ENCODE results near the gene PALS1.

Gene PALS1

GRCh38 chr14:67195279-67195678 is 46.0 kb upstream of the PALS1 start:
- TF ChIP-seq GABPA (IDR thresholded peaks at IDR 0.05; ENCODE audit: low read depth) (no peak), POLR2AphosphoS5 (IDR thresholded peaks at IDR 0.05; ENCODE audit: low read depth) (no peak), SPI1 (IDR thresholded peaks at IDR 0.05; ENCODE audit: borderline replicate concordance, low read depth) (no peak), CTCF (IDR thresholded peaks at IDR 0.05; ENCODE audit: insufficient read depth, low read length) (no peak)
- TF ChIP-seq, protein P1, sequence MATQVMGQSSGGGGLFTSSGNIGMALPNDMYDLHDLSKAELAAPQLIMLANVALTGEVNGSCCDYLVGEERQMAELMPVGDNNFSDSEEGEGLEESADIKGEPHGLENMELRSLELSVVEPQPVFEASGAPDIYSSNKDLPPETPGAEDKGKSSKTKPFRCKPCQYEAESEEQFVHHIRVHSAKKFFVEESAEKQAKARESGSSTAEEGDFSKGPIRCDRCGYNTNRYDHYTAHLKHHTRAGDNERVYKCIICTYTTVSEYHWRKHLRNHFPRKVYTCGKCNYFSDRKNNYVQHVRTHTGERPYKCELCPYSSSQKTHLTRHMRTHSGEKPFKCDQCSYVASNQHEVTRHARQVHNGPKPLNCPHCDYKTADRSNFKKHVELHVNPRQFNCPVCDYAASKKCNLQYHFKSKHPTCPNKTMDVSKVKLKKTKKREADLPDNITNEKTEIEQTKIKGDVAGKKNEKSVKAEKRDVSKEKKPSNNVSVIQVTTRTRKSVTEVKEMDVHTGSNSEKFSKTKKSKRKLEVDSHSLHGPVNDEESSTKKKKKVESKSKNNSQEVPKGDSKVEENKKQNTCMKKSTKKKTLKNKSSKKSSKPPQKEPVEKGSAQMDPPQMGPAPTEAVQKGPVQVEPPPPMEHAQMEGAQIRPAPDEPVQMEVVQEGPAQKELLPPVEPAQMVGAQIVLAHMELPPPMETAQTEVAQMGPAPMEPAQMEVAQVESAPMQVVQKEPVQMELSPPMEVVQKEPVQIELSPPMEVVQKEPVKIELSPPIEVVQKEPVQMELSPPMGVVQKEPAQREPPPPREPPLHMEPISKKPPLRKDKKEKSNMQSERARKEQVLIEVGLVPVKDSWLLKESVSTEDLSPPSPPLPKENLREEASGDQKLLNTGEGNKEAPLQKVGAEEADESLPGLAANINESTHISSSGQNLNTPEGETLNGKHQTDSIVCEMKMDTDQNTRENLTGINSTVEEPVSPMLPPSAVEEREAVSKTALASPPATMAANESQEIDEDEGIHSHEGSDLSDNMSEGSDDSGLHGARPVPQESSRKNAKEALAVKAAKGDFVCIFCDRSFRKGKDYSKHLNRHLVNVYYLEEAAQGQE (IDR thresholded peaks at IDR 0.05; ENCODE audit: insufficient replicate concordance, low read depth): no peak

GRCh38 chr14:67199016-67199415 is 42.2 kb upstream of the PALS1 start:
- Histone ChIP-seq H3K27ac (replicated peaks) (no peak overlapping the region), H3K27me3 (ENCODE audit: insufficient read depth, poor library complexity, severe bottlenecking) (no peaks in the 10 kb centered on the region), H3K4me3 (replicated peaks; ENCODE audit: insufficient read depth, low read length) (no peak overlapping the region)
- no peak for DNase-seq (ENCODE audit: low read depth in 1 of 2, low spot score in 1 of 2)
- TF ChIP-seq, protein P1 (IDR thresholded peaks at IDR 0.05; ENCODE audit: insufficient replicate concordance, low read depth): no peak
- TF ChIP-seq GABPA (IDR thresholded peaks at IDR 0.05; ENCODE audit: low read depth): no peak
- no peak for TF ChIP-seq SPI1 (IDR thresholded peaks at IDR 0.05; ENCODE audit: borderline replicate concordance, low read depth)
- no peak for TF ChIP-seq CTCF (IDR thresholded peaks at IDR 0.05; ENCODE audit: insufficient read depth, low read length)
- TF ChIP-seq POLR2AphosphoS5 (IDR thresholded peaks at IDR 0.05; ENCODE audit: low read depth): no peak

More at GRCh38 chr14:67195279-67195678, 46.0 kb upstream of the PALS1 start:
- no peaks in the 10 kb centered on the region for H3K27me3 ChIP-seq (ENCODE audit: insufficient read depth, poor library complexity, severe bottlenecking)
- DNase-seq (ENCODE audit: low read depth in 1 of 2, low spot score in 1 of 2): no peak
- no peak overlapping the region for H3K27ac ChIP-seq (replicated peaks)
- no peak overlapping the region for H3K4me3 ChIP-seq (replicated peaks; ENCODE audit: insufficient read depth, low read length)

DNA sequence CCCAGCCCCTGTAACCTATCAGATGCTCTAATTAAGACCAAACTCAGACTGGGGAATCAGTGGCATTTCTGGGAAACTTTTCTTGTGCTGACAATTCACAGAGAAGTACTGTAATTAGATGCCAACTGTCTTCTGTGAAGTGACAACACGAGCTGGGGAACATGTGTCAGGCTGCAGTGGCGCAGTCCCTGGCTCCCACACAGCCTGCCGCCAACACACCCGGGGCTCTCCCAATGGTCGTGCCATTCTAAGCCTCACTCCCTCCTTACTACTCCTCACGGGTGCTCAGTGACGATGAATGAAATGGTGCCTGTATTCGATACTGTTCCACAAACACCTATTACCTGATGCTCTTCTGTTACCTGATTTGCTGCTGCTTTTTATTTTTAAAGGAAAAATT is 33.4 kb upstream of the PALS1 start:
- DNase-seq (ENCODE audit: low read depth in 1 of 2, low spot score in 1 of 2): no peak
- Histone ChIP-seq H3K27ac (replicated peaks) (no peak overlapping the region), H3K4me3 (replicated peaks; ENCODE audit: insufficient read depth, low read length) (no peak overlapping the region), H3K27me3 (ENCODE audit: insufficient read depth, poor library complexity, severe bottlenecking) (no peaks in the 10 kb centered on the region)
- TF ChIP-seq, protein P1 (IDR thresholded peaks at IDR 0.05; ENCODE audit: insufficient replicate concordance, low read depth): no peak
- no peak for TF ChIP-seq GABPA (IDR thresholded peaks at IDR 0.05; ENCODE audit: low read depth)
- no peak for TF ChIP-seq SPI1 (IDR thresholded peaks at IDR 0.05; ENCODE audit: borderline replicate concordance, low read depth)
- no peak for TF ChIP-seq CTCF (IDR thresholded peaks at IDR 0.05; ENCODE audit: insufficient read depth, low read length)
- no peak for TF ChIP-seq POLR2AphosphoS5 (IDR thresholded peaks at IDR 0.05; ENCODE audit: low read depth)
